SK-N-MC (cell line): ENCODE measurements around the gene OTOF.
A peak's percentile ranks its signal among the peaks of the same experiment; 100 is the strongest.
"Not testable (repeated sequence)": the region's sequence is repeated elsewhere in the genome, so short reads cannot be mapped to it uniquely, and the experiment has no call there.

ENCODE experiments used
- DNase-seq: peaks from one replicate; pipeline ENCODE4 v3.0.0-alpha.2; 2011; ENCODE audit warnings: low read depth, low spot score
- H3K27ac ChIP-seq: fragments of 200-600 bp; sonication (generic); 2 replicates; pipeline ENCODE4 v1.5.1; 2016; ENCODE audit warnings: mixed run types
- H3K36me3 ChIP-seq: fragments of 200-600 bp; sonication (generic); 2 replicates; pipeline ENCODE4 v1.6.1; 2017; ENCODE audit warnings: antibody characterized with exemption, low read length, mixed read lengths; ENCODE audit not compliant: insufficient read depth
- H3K4me3 ChIP-seq: fragments of 200-600 bp; sonication (generic); 2 replicates; pipeline ENCODE4 v1.5.1; 2016
- H3K9ac ChIP-seq: fragments of 200-600 bp; sonication (generic); 2 replicates; pipeline ENCODE4 v1.8.0; 2017; ENCODE audit warnings: mixed run types, mixed read lengths; ENCODE audit not compliant: insufficient read length
- H3K9me3 ChIP-seq: fragments of 200-600 bp; sonication (generic); 2 replicates; pipeline ENCODE4 v1.6.1; 2017; ENCODE audit warnings: low read depth, mild to moderate bottlenecking, antibody characterized with exemption, low read length, moderate library complexity, mixed read lengths
- EZH2 ChIP-seq: fragments of 200-600 bp; sonication (generic); IDR thresholded peaks from one replicate; pipeline ENCODE4 v1.6.1; 2017; ENCODE audit warnings: antibody characterized with exemption
- FOXP2 ChIP-seq: optimal IDR thresholded peaks from 2 replicates; pipeline ENCODE3; 2011; ENCODE audit warnings: mild to moderate bottlenecking, moderate library complexity; ENCODE audit not compliant: insufficient read depth; ENCODE audit errors: extremely low read length, control extremely low read depth
- POLR2AphosphoS5 ChIP-seq: IDR thresholded peaks from 2 replicates; pipeline ENCODE4 v1.6.1; 2012; ENCODE audit warnings: mild to moderate bottlenecking, low read depth, low read length, borderline replicate concordance

The OTOF gene

GRCh38 chr2:26473796-26474195 is 4.1 kb downstream of the OTOF start:
- TF ChIP-seq FOXP2: no peak
- no peak for TF ChIP-seq POLR2AphosphoS5
- Histone ChIP-seq H3K36me3 (no peaks in the 10 kb centered on the region), H3K9ac (no peak overlapping the region), H3K4me3 (no peak overlapping the region), H3K9me3 (no peaks in the 10 kb centered on the region), H3K27ac (no peak overlapping the region)
- DNase-seq: no peak

GRCh38 chr2:26472821-26473655 is 4.9 kb downstream of the OTOF start:
- no peak overlapping the region for H3K27ac ChIP-seq
- H3K9me3 ChIP-seq: no peaks in the 10 kb centered on the region
- H3K36me3 ChIP-seq: no peaks in the 10 kb centered on the region
- H3K9ac ChIP-seq: no peak overlapping the region
- no peak overlapping the region for H3K4me3 ChIP-seq
- no peak for DNase-seq
- TF ChIP-seq EZH2 (no peak), FOXP2 (no peak), POLR2AphosphoS5 (no peak)

GRCh38 chr2:26471766-26472706 is 5.9 kb downstream of the OTOF start:
- DNase-seq: no peak
- TF ChIP-seq POLR2AphosphoS5: no peak
- TF ChIP-seq EZH2: no peak
- no peak for TF ChIP-seq FOXP2

GRCh38 chr2:26471289-26471688 is 6.6 kb downstream of the OTOF start:
- H3K27ac ChIP-seq: no peak overlapping the region
- H3K9ac ChIP-seq: no peak overlapping the region
- H3K36me3 ChIP-seq: no peaks in the 10 kb centered on the region
- H3K9me3 ChIP-seq: no peaks in the 10 kb centered on the region
- no peak for TF ChIP-seq EZH2
- no peak for TF ChIP-seq FOXP2
- no peak for TF ChIP-seq POLR2AphosphoS5
- no peak for DNase-seq
- H3K4me3 ChIP-seq: no peak overlapping the region

More at GRCh38 chr2:26471766-26472706, 5.9 kb downstream of the OTOF start:
- Histone ChIP-seq H3K9ac (no peak overlapping the region), H3K36me3 (no peaks in the 10 kb centered on the region), H3K27ac (no peak overlapping the region), H3K4me3 (no peak overlapping the region), H3K9me3 (no peaks in the 10 kb centered on the region)

DNA sequence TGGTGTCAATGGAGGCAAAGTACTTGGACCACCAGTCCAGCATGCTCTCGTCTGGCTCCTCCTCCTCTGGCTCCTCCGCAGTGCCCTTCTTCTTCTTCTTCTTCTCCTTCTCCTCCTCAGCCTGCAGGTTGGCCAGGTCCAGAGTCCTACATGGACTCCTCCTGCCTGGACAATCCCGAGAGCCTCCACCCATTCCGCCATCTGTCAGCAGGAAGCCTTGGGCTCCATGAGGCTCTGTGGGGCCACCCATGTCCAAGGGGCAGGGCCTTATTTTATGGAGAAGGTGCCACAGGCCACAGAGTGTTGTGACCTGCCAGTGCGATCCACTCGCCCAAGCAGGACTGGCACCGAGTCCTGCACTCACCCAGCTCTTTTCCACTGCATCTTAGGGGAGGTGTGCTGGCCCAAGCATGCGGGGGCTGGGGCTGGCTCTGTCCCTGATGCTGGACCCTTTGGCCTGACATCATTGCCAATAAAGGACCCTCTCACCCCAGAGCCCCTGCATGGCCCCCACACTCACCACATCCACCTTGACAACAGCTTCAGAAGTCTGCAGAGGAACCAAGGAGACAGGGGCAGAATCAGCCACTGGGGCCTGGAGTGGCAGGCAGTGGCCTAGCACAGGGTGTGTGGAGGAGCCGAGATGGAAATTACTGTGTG is 7.2 kb downstream of the OTOF start:
- H3K9me3 ChIP-seq: no peaks in the 10 kb centered on the region
- no peak overlapping the region for H3K9ac ChIP-seq
- H3K27ac ChIP-seq: no peak overlapping the region
- H3K36me3 ChIP-seq: no peaks in the 10 kb centered on the region
- no peak overlapping the region for H3K4me3 ChIP-seq
- DNase-seq: no peak
- TF ChIP-seq FOXP2: no peak
- TF ChIP-seq POLR2AphosphoS5: no peak
- no peak for TF ChIP-seq EZH2

DNA sequence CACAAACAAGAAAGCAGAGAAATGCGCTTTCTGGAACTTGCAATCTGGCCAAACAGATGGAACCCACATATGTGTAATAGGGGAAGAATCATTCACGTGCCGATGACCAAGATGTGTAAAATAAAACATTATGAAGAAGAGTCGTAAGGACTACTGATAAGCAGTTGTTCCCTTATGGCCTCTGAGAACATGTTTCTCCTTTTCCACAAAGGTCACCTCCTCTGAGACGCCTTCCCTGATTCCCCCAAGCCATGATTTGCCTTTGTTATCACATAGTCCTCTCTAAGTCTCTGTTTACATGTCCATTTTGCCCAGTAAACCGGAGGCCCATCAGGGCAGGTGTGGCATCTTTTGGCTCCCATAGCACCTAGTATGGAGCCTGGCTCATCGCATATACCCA is 8.0 kb downstream of the OTOF start:
- Histone ChIP-seq H3K4me3 (no peak overlapping the region), H3K9ac (no peak overlapping the region), H3K27ac (no peak overlapping the region), H3K36me3 (no peaks in the 10 kb centered on the region), H3K9me3 (no peaks in the 10 kb centered on the region)
- no peak for DNase-seq
- no peak for TF ChIP-seq FOXP2
- no peak for TF ChIP-seq EZH2
- TF ChIP-seq POLR2AphosphoS5: no peak

- DNase-seq: peak; percentile 70
- H3K36me3 ChIP-seq: no peaks in the 10 kb centered on the region
- no peak for TF ChIP-seq POLR2AphosphoS5
- no peak for TF ChIP-seq FOXP2
- TF ChIP-seq EZH2: no peak
- no peak overlapping the region for H3K9ac ChIP-seq
- H3K4me3 ChIP-seq: no peak overlapping the region
- no peaks in the 10 kb centered on the region for H3K9me3 ChIP-seq
- H3K27ac ChIP-seq: no peak overlapping the region
These were observed 8.7 kb downstream of the OTOF start for GRCh38 chr2:26469092-26469710.

DNA sequence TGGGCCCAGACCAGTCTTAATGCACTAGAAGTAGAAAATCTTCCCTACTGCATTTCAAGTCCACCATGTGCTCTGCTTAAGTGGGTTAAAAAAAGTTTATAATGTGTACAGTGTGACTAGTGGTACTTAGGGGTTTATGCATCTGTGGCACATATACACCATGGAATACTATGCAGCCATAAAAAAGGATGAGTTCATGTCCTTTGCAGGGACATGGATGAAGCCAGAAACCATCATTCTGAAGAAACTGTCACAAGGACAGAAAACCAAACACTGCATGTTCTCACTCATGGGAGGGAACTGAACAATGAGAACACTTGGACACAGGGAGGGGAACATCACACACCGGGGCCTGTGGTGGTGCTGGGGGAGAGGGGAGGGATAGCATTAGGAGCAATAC is 9.4 kb downstream of the OTOF start:
- H3K9ac ChIP-seq, DNase-seq, H3K9me3 ChIP-seq, H3K36me3 ChIP-seq, H3K4me3 ChIP-seq, H3K27ac ChIP-seq: not testable (repeated sequence)
